OCI-LY7 (cell line): Measurements from ENCODE around the gene MMP24OS. TPM values are rescaled to one million over a fixed set of nuclear protein-coding genes. Genes with fewer than 3 reads are reported as not detected.

Source experiments
- BruUV-seq: library from RNA; stranded (reverse); fragments of 400-500 nt; replicated peaks from 2 replicates; lab custom pipeline; 2021; lab: Mats Ljungman, UMichigan
- CTCF ChIA-PET: fragments of 300-600 bp; sonication (Branson Sonifier 250); formaldehyde crosslinking; loops from one replicate; lab custom pipeline; 2022; ENCODE audit warnings: antibody characterized with exemption; ENCODE audit not compliant: unreplicated experiment; lab: Charles Lee
- POLR2A ChIA-PET: fragments of 300-600 bp; sonication (Branson Sonifier 250); formaldehyde crosslinking; loops from one replicate; lab custom pipeline; 2022; ENCODE audit warnings: antibody characterized with exemption; lab: Charles Lee
- DNase-seq: peaks from one replicate; pipeline ENCODE4 v3.0.0-alpha.2; 2015; ENCODE audit warnings: low spot score
- H2AFZ ChIP-seq: fragments of 200-600 bp; sonication (generic), shearing (Covaris generic); 2 replicates; pipeline ENCODE4 v1.6.1; 2014; ENCODE audit warnings: mild to moderate bottlenecking, antibody characterized with exemption, low read length, moderate library complexity
- H3K27ac ChIP-seq: fragments of 200-600 bp; sonication (generic); 2 replicates; pipeline ENCODE4 v1.5.1; 2014; ENCODE audit warnings: mixed run types, low read depth, mild to moderate bottlenecking, moderate library complexity, low read length, inconsistent platforms; ENCODE audit not compliant: poor library complexity, severe bottlenecking
- H3K36me3 ChIP-seq: fragments of 200-600 bp; sonication (generic); 2 replicates; pipeline ENCODE4 v1.6.1; 2014; ENCODE audit warnings: mild to moderate bottlenecking, antibody characterized with exemption, low read length, moderate library complexity, mixed read lengths; ENCODE audit not compliant: insufficient read depth
- H3K4me1 ChIP-seq: fragments of 200-600 bp; sonication (generic); 2 replicates; pipeline ENCODE4 v1.5.1; 2014; ENCODE audit warnings: mild to moderate bottlenecking, low read length; ENCODE audit not compliant: insufficient read depth, poor library complexity, severe bottlenecking
- H3K4me2 ChIP-seq: fragments of 200-600 bp; sonication (generic); 2 replicates; pipeline ENCODE4 v1.6.1; 2014; ENCODE audit warnings: mild to moderate bottlenecking, low read length
- H3K4me3 ChIP-seq: fragments of 200-600 bp; sonication (generic); 2 replicates; pipeline ENCODE4 v1.5.1; 2014; ENCODE audit warnings: mild to moderate bottlenecking, low read depth, low read length; ENCODE audit not compliant: poor library complexity, severe bottlenecking
- H3K79me2 ChIP-seq: fragments of 200-600 bp; sonication (generic); 2 replicates; pipeline ENCODE4 v1.6.1; 2016; ENCODE audit warnings: low read depth, mild to moderate bottlenecking, low read length, moderate library complexity, mixed read lengths; ENCODE audit not compliant: insufficient read depth
- H3K9me2 ChIP-seq: fragments of 200-600 bp; sonication (generic); 2 replicates; pipeline ENCODE4 v1.6.1; 2016; ENCODE audit warnings: mild to moderate bottlenecking, low read length, mixed read lengths; ENCODE audit not compliant: insufficient read depth
- H3K9me3 ChIP-seq: fragments of 200-600 bp; sonication (generic); 2 replicates; pipeline ENCODE4 v1.6.1; 2014; ENCODE audit warnings: mild to moderate bottlenecking, mixed run types, low read length, mixed read lengths
- H4K20me1 ChIP-seq: fragments of 200-600 bp; sonication (generic); 2 replicates; pipeline ENCODE4 v1.6.1; 2014; ENCODE audit warnings: mild to moderate bottlenecking, antibody characterized with exemption, low read length, moderate library complexity, mixed read lengths; ENCODE audit not compliant: insufficient read depth
- CTCF ChIP-seq: fragments of 200-600 bp; sonication (generic); conservative IDR thresholded peaks from 2 replicates; pipeline ENCODE4 v1.5.1; 2014; ENCODE audit warnings: mild to moderate bottlenecking, antibody characterized with exemption, low read length, moderate library complexity, mixed read lengths
- EZH2phosphoT487 ChIP-seq: fragments of 200-600 bp; sonication (generic); IDR thresholded peaks from 2 replicates; pipeline ENCODE4 v1.6.1; 2018; ENCODE audit warnings: low read depth, borderline replicate concordance, mild to moderate bottlenecking, mixed run types, antibody characterized with exemption, low read length, moderate library complexity, mixed read lengths
- intact Hi-C: fragments of 100-400 bp; cut with micrococcal nuclease; formaldehyde crosslinking; loops from one replicate; pipeline ENCODE4 v1.10.0; 2022; ENCODE audit not compliant: unreplicated experiment
- total RNA-seq, 2 experiments: library from RNA; depleted of rRNA in 1 of 2; stranded (reverse); fragments of >200 nt in 1 of 2; shearing (Covaris generic) in 1 of 2; gene quantifications; 2 replicates each; pipeline ENCODE4 v1.2.3, GENCODE V29; 2014 to 2022

Gene MMP24OS
- total RNA-seq, 2 experiments from 2014 or later: 14.8 to 44.6 TPM

GRCh38 chr20:35290186-35290886, 12.4 kb upstream of the MMP24OS start:
- no TSS peak for BruUV-seq
- Histone ChIP-seq H3K27ac (no peak overlapping the region), H3K4me3 (no peak overlapping the region), H3K36me3 (no peaks in the 10 kb centered on the region), H2AFZ (no peak overlapping the region), H3K4me2 (no peak overlapping the region), H3K9me2 (no peaks in the 10 kb centered on the region), H4K20me1 (no peaks in the 10 kb centered on the region), H3K4me1 (no peaks in the 10 kb centered on the region), H3K9me3 (no peaks in the 10 kb centered on the region), H3K79me2 (no peaks in the 10 kb centered on the region)
- intact Hi-C loops: no loop called here
- no peak for DNase-seq
- ChIA-PET CTCF (interaction anchor here (0.6 kb wide), 1 partner anchor 1819 kb away, joined by 3 read pairs; no protein-coding TSS in a partner anchor), POLR2A (no interaction called here)
- TF ChIP-seq CTCF: no peak
- no peak for TF ChIP-seq EZH2phosphoT487

DNA sequence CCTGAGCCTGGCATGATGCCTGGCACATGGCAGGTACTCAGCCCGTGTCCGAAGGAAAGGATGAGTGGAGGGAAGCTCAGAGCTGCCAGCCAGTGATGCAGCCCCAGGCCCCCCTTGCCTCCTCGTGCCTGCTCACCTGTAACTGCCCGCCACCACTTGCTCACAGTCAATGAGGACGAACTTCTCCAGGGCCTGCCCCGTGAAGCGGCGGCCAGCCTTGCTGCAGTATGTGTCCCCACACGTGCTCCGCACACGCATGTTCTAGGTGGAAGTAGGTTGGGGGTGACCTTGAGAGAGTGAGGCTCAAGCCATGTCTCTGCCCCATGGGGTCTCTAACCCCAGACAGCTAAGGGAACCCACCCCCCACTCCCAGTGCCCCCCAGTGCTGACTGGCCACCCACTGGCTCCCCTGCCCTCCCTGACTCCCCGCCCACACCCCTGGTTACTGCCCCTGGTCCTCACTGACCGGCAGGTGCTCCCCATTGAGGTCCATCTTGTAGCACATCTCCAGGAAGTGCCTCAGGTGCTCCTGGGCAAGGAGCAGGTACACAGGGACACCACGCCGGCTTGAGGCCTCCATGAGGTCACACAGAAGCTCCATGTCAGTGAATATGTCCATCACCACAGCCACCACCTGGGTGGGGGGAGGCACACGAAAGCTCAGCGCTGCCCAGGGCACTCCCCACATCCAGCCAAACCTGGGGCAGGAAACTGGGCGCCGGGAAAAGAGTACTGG, 10.6 kb upstream of the MMP24OS start:
- TF ChIP-seq EZH2phosphoT487: no peak
- TF ChIP-seq CTCF: no peak
- Histone ChIP-seq H3K4me3 (no peak overlapping the region), H3K79me2 (peaks cover 10% of the 10 kb centered on the region), H3K36me3 (no peaks in the 10 kb centered on the region), H3K4me2 (no peak overlapping the region), H3K9me3 (no peaks in the 10 kb centered on the region), H3K9me2 (no peaks in the 10 kb centered on the region), H2AFZ (no peak overlapping the region), H3K27ac (no peak overlapping the region), H4K20me1 (no peaks in the 10 kb centered on the region), H3K4me1 (peaks cover 7% of the 10 kb centered on the region)
- BruUV-seq: no TSS peak
- ChIA-PET CTCF (interaction anchor here (0.6 kb wide), 1 partner anchor 379 kb away, joined by 3 read pairs; no protein-coding TSS in a partner anchor), POLR2A (no interaction called here)
- intact Hi-C loops: no loop called here
- no peak for DNase-seq
